ENCODE results near the gene ZMAT1. TPM values are rescaled to one million over a fixed set of nuclear protein-coding genes. Genes with fewer than 3 reads are reported as not detected.

The ZMAT1 gene
- total and polyA plus RNA-seq, 2 donors (not counting 3 experiments of a cell fraction or from before 2014, with no cell fraction given): 2.4 to 4.3 TPM

DNA sequence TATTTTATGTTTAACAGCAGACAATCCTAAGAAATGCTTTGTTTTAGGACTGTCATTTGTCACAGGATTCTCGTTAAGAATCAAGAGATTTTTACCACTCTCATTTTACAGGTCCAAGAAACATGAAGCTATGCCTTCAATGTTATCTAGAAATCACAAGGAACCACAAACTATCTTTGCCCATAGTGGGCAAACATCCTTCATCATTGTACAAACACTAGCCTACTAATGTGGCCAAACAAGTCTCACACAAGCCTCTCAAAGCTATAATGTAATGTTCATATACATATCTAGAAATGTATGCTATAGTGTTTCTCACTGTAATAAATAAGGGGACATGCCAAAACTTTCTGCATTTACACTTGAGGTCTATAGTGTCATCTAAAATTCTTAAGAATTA lies 26.8 kb downstream of the ZMAT1 start:
- DNase-seq (ENCODE audit: low read depth, low spot score) (no peak), FAIRE-seq (no peak)
- no peaks in the 10 kb centered on the region for H4K20me1 ChIP-seq (replicated peaks; ENCODE audit: control insufficient read depth, extremely low read depth, insufficient read depth, low read length)
- no peaks in the 10 kb centered on the region for H3K9me1 ChIP-seq (replicated peaks; ENCODE audit: control insufficient read depth, extremely low read depth, insufficient read depth, low read length)
- ChIA-PET CTCF (no interaction called here), POLR2A (no interaction called here)
- no peak overlapping the region for H3K27ac ChIP-seq (ENCODE audit: insufficient read depth, low read depth, low read length)
- H3K79me2 ChIP-seq (ENCODE audit: control insufficient read depth, insufficient read depth, low read length): no peaks in the 10 kb centered on the region
- no peaks in the 10 kb centered on the region for H3K4me1 ChIP-seq (ENCODE audit: control insufficient read depth, extremely low read depth, insufficient read depth, low read length)
- H3K4me3 ChIP-seq (replicated peaks in 1 of 3; ENCODE audit: insufficient read depth in 1 of 3, low read depth in 1 of 3, low read length in 3 of 3): no peak overlapping the region
- TF ChIP-seq FOS (IDR thresholded peaks at IDR 0.05; ENCODE audit: borderline replicate concordance, insufficient read depth, low read length): no peak
- TF ChIP-seq EZH2 (IDR thresholded peaks at IDR 0.05; ENCODE audit: borderline replicate concordance, low read depth, low read length, severe bottlenecking): no peak
- TF ChIP-seq, protein P1, sequence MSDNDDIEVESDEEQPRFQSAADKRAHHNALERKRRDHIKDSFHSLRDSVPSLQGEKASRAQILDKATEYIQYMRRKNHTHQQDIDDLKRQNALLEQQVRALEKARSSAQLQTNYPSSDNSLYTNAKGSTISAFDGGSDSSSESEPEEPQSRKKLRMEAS (IDR thresholded peaks at IDR 0.05; ENCODE audit: insufficient read depth, insufficient read length): no peak
- TF ChIP-seq GATA2 (IDR thresholded peaks at IDR 0.05; ENCODE audit: insufficient read depth, insufficient read length, low read depth, low read length): no peak
- TF ChIP-seq CTCF (IDR thresholded peaks at IDR 0.05; ENCODE audit: extremely low read depth in 1 of 2, insufficient read depth in 1 of 2, low read depth in 1 of 2, low read length in 2 of 2): no peak
- TF ChIP-seq MYC (IDR thresholded peaks at IDR 0.05; ENCODE audit: low read depth, low read length): no peak
- no peak for TF ChIP-seq POLR2A (IDR thresholded peaks at IDR 0.05; ENCODE audit: low read depth, low read length)
- TF ChIP-seq JUN (IDR thresholded peaks at IDR 0.05; ENCODE audit: borderline replicate concordance, insufficient read depth, insufficient read length, low read depth): no peak
- no peak for TF ChIP-seq POLR2AphosphoS5 (IDR thresholded peaks at IDR 0.05; ENCODE audit: insufficient read depth, low read depth, low read length)
- dilution Hi-C loops (cut with MboI; ENCODE audit: extremely low pct_ligation_motif_present, low sequenced_read_pairs) (no loop called here), intact Hi-C loops (cut with micrococcal nuclease) (no loop called here)
- no peak overlapping the region for H2AFZ ChIP-seq (ENCODE audit: low read depth, low read length)
- no peaks in the 10 kb centered on the region for H3K9me3 ChIP-seq (replicated peaks; ENCODE audit: control insufficient read depth, insufficient read depth, low read length)
- BruUV-seq (replicated peaks): no TSS peak
- H3K9ac ChIP-seq (replicated peaks; ENCODE audit: extremely low read depth, insufficient read depth, low read length): no peak overlapping the region
- H3K36me3 ChIP-seq (ENCODE audit: control insufficient read depth in 2 of 2, extremely low read depth in 1 of 2, insufficient read depth in 2 of 2, low read length in 2 of 2): no peaks in the 10 kb centered on the region
- no peaks in the 10 kb centered on the region for H3K27me3 ChIP-seq (ENCODE audit: control insufficient read depth in 2 of 2, insufficient read depth in 2 of 2, low read length in 2 of 2)
- no peak overlapping the region for H3K4me2 ChIP-seq (ENCODE audit: insufficient read depth, low read length)

Small RNA genes within 50 kb of the gene (small RNA-seq; reads per million reads assigned to genes)
- not detected for gene RNU6-345P (ENCODE audit: insufficient read depth, insufficient read length, low read depth, low replicate concordance)

Other genes with a start within 250 kb of the ZMAT1 start
- gene TCEAL2, start 193.7 kb upstream of the ZMAT1 start, total RNA-seq: not detected in 2 replicates
- not detected in 2 replicates for gene TCEAL2, start 193.7 kb upstream of the ZMAT1 start, polyA plus RNA-seq
- gene TCEAL6, start 210.5 kb upstream of the ZMAT1 start, total RNA-seq: not detected in 2 replicates
- not detected in 2 replicates for gene TCEAL6, start 210.5 kb upstream of the ZMAT1 start, polyA plus RNA-seq
- not detected in 2 replicates for gene BEX5, start 223.9 kb upstream of the ZMAT1 start, total RNA-seq
- 0.73 and 0.88 TPM in 2 replicates for gene BEX5, start 223.9 kb upstream of the ZMAT1 start, polyA plus RNA-seq

All from endothelial cell of umbilical vein (primary cell).